ENCODE data around the gene STX19. TPM values are rescaled to one million over a fixed set of nuclear protein-coding genes. Genes with fewer than 3 reads are reported as not detected.
A peak's percentile ranks its signal among the peaks of the same experiment; 100 is the strongest.
"Not testable (repeated sequence)": the region's sequence is repeated elsewhere in the genome, so short reads cannot be mapped to it uniquely, and the experiment has no call there.

Gene STX19
- total RNA-seq, 4 donors from 2014 or later = 1.3 to 6.8 (median 5.3) TPM

DNA sequence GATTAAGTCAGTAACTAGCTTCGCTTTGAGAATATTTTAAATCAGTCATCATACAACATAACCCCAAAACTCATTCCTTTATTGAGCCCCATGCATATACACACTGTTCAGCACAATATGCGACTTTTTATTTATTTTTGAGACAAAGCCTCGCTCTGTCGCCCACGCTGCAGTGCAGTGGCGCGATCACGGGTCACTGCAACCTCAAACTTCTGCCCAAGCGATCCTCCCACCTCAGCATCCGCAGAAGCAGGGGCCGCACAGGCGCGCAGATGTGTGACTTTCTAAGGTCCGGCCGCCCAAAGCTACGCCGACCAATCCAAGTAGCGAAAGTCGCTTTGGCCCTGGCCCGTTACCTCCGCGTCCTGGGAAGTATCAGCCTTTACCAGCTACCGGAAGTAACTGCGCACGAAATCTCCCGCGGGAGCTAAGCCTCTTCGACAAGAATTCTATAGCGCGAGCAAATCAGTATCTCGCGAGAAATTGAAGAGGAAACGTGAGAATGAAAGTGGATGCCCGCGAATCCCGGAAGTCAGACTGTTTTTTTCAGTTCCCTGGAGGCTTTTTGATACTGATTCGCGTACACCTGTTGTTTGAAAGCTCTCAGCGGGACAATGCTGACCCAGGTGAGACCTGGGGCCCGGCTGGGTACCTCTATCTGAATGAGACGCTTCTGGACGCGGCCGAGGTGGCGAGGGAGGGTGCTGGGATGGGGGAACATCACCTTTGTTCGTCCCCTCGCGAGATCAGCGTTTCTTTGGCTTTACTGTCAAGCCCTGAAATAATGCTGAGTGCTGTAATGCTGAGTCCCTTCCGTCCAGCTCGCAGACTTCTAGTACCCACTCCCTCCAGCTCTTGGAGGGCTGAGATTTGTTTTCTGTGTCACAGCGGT, 34.4 kb upstream of the STX19 start, which contains the start of the genes DHFR2 and NSUN3:
DHFR2 (minus strand) TSS at position 404 of the 892 bp plus-strand sequence. CDS start 1,405 bp downstream, outside the sequence.
NSUN3 (plus strand) TSS at position 549 of the 892 bp plus-strand sequence; CDS start at position 615, 66 bp downstream.
- 1% methylated on average over 52 of the region's 52 CpGs for WGBS, 2 donors
- intact Hi-C loops (cut with DNase I; ENCODE audit: low total_unique reads) = no loop called here
- H3K4me3 ChIP-seq (ENCODE audit: low read depth, poor library complexity, severe bottlenecking) = peak within 1 kb of the TSS; percentile 77
- TF ChIP-seq, protein P1, sequence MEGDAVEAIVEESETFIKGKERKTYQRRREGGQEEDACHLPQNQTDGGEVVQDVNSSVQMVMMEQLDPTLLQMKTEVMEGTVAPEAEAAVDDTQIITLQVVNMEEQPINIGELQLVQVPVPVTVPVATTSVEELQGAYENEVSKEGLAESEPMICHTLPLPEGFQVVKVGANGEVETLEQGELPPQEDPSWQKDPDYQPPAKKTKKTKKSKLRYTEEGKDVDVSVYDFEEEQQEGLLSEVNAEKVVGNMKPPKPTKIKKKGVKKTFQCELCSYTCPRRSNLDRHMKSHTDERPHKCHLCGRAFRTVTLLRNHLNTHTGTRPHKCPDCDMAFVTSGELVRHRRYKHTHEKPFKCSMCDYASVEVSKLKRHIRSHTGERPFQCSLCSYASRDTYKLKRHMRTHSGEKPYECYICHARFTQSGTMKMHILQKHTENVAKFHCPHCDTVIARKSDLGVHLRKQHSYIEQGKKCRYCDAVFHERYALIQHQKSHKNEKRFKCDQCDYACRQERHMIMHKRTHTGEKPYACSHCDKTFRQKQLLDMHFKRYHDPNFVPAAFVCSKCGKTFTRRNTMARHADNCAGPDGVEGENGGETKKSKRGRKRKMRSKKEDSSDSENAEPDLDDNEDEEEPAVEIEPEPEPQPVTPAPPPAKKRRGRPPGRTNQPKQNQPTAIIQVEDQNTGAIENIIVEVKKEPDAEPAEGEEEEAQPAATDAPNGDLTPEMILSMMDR (IDR thresholded peaks at IDR 0.05) = no peak
- TF ChIP-seq POLR2A (IDR thresholded peaks at IDR 0.05) = no peak
- DNase-seq (ENCODE audit: low spot score in 2 of 2) = peak; percentile 92 to 97

GRCh38 chr3:94061297-94061696, 32.9 kb upstream of the STX19 start:
- DNase-seq (ENCODE audit: low spot score in 2 of 2) = no peak
- 95 to 97% methylated on average over 13 of the region's 13 CpGs for WGBS, 2 donors

GRCh38 chr3:94050546-94050945, 22.1 kb upstream of the STX19 start:
- intact Hi-C loops (cut with DNase I; ENCODE audit: low total_unique reads) = no loop called here
- TF ChIP-seq, protein P1 (IDR thresholded peaks at IDR 0.05) = no peak
- no peak for TF ChIP-seq POLR2A (IDR thresholded peaks at IDR 0.05)
- DNase-seq (ENCODE audit: low spot score in 2 of 2) = no peak
- no peak overlapping the region for H3K4me3 ChIP-seq (ENCODE audit: low read depth, poor library complexity, severe bottlenecking)

More at GRCh38 chr3:94061297-94061696, 32.9 kb upstream of the STX19 start:
- TF ChIP-seq, protein P1 (IDR thresholded peaks at IDR 0.05) = no peak
- TF ChIP-seq POLR2A (IDR thresholded peaks at IDR 0.05) = no peak
- intact Hi-C loops (cut with DNase I; ENCODE audit: low total_unique reads) = no loop called here
- no peak overlapping the region for H3K4me3 ChIP-seq (ENCODE audit: low read depth, poor library complexity, severe bottlenecking)

DNA sequence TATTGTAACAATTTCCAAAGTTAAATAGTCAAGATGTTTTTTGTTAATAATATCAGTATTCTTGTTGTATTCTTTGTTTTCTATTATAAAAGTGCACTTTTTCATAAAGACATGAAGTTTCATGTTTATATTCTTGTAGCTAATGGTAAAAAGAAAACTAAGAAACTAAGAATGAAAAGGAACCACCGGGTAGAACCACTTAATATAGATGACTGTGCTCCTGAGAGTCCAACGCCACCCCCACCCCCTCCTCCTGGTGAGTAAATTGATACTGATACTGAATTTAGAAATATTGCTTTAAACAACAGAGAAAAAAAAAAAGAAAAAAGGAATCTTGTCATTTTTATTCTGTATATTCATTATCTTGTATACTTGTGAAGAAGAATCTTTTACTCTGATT, 20.9 kb upstream of the STX19 start:
- H3K4me3 ChIP-seq (ENCODE audit: low read depth, poor library complexity, severe bottlenecking) = no peak overlapping the region
- TF ChIP-seq POLR2A (IDR thresholded peaks at IDR 0.05) = no peak
- TF ChIP-seq, protein P1 (IDR thresholded peaks at IDR 0.05) = no peak
- DNase-seq (ENCODE audit: low spot score in 2 of 2) = no peak
- intact Hi-C loops (cut with DNase I; ENCODE audit: low total_unique reads) = no loop called here
- WGBS, 2 donors = 91 to 93% methylated on average over 2 of the region's 2 CpGs

GRCh38 chr3:94046533-94046932, 18.1 kb upstream of the STX19 start:
- no peak overlapping the region for H3K4me3 ChIP-seq (ENCODE audit: low read depth, poor library complexity, severe bottlenecking)
- 99% methylated on average over 2 of the region's 2 CpGs for WGBS, 2 donors
- no peak for TF ChIP-seq POLR2A (IDR thresholded peaks at IDR 0.05)
- TF ChIP-seq, protein P1 (IDR thresholded peaks at IDR 0.05) = no peak
- intact Hi-C loops (cut with DNase I; ENCODE audit: low total_unique reads) = no loop called here
- DNase-seq (ENCODE audit: low spot score in 2 of 2) = no peak

GRCh38 chr3:94044100-94044936, 15.9 kb upstream of the STX19 start:
- H3K4me3 ChIP-seq (ENCODE audit: low read depth, poor library complexity, severe bottlenecking); intact Hi-C loops (cut with DNase I; ENCODE audit: low total_unique reads): not testable (repeated sequence)
- WGBS, 2 donors = 96 to 98% methylated on average over 31 to 37 of the region's 61 CpGs
- peak in 1 of 2 donors; percentile 70 for DNase-seq (ENCODE audit: low spot score in 2 of 2)
